GM21367 (cell line): Measurements from ENCODE around the gene TXNDC16.
"Not testable (repeated sequence)": the region's sequence is repeated elsewhere in the genome, so short reads cannot be mapped to it uniquely, and the experiment has no call there.

ENCODE experiments used
- ATAC-seq: cut with Tn5 transposase; IDR thresholded peaks from one replicate; pipeline ENCODE4 v1.9.1; 2021; ENCODE audit not compliant: unreplicated experiment

TXNDC16 gene

GRCh38 chr14:52538623-52539022 lies 13.7 kb downstream of the TXNDC16 start:
- ATAC-seq: no peak

- ATAC-seq: no peak
These were observed 16.0 kb downstream of the TXNDC16 start for GRCh38 chr14:52536269-52536668.

GRCh38 chr14:52531481-52531880 lies 20.8 kb downstream of the TXNDC16 start:
- ATAC-seq: no peak

GRCh38 chr14:52527052-52527451 lies 25.3 kb downstream of the TXNDC16 start:
- no peak for ATAC-seq

GRCh38 chr14:52522581-52523345 lies 29.5 kb downstream of the TXNDC16 start:
- no peak for ATAC-seq

GRCh38 chr14:52522033-52522432 lies 30.3 kb downstream of the TXNDC16 start:
- no peak for ATAC-seq

GRCh38 chr14:52514046-52514811 lies 38.1 kb downstream of the TXNDC16 start:
- no peak for ATAC-seq

- no peak for ATAC-seq
These were observed 39.1 kb downstream of the TXNDC16 start for GRCh38 chr14:52513249-52513648.

GRCh38 chr14:52494444-52494843 lies 57.9 kb downstream of the TXNDC16 start:
- ATAC-seq: no peak

- ATAC-seq: no peak
These were observed 66.8 kb downstream of the TXNDC16 start for GRCh38 chr14:52485350-52485960.

- ATAC-seq: no peak
These were observed 70.4 kb downstream of the TXNDC16 start for GRCh38 chr14:52481864-52482263.

GRCh38 chr14:52473557-52473956 lies 78.7 kb downstream of the TXNDC16 start:
- ATAC-seq: no peak

GRCh38 chr14:52472728-52473127 lies 79.6 kb downstream of the TXNDC16 start:
- ATAC-seq: no peak

- ATAC-seq: not testable (repeated sequence)
These were observed 80.1 kb downstream of the TXNDC16 start for GRCh38 chr14:52472251-52472650.

GRCh38 chr14:52467515-52468266 lies 84.6 kb downstream of the TXNDC16 start:
- no peak for ATAC-seq

GRCh38 chr14:52464175-52464574 lies 88.1 kb downstream of the TXNDC16 start:
- ATAC-seq: no peak

- ATAC-seq: no peak
These were observed 88.9 kb downstream of the TXNDC16 start for GRCh38 chr14:52463375-52463774.

- no peak for ATAC-seq
These were observed 90.6 kb downstream of the TXNDC16 start for GRCh38 chr14:52461721-52462120.

GRCh38 chr14:52458721-52459085 lies 93.6 kb downstream of the TXNDC16 start:
- ATAC-seq: no peak

GRCh38 chr14:52457411-52457810 lies 94.9 kb downstream of the TXNDC16 start:
- ATAC-seq: no peak
